IPS-NIHi7 (cell line): ENCODE measurements around the gene RASSF3.
A peak's percentile ranks its signal among the peaks of the same experiment; 100 is the strongest.

Experiments
- DNase-seq: peaks from one replicate; pipeline ENCODE4 v3.0.0; 2012; ENCODE audit warnings: mixed read lengths; ENCODE audit errors: extremely low spot score

The RASSF3 gene

GRCh38 chr12:64729909-64730587 lies 119.8 kb downstream of the RASSF3 start:
- DNase-seq = no peak

GRCh38 chr12:64730588-64730969 lies 120.3 kb downstream of the RASSF3 start:
- peak; percentile 17 for DNase-seq

GRCh38 chr12:64731683-64732082 lies 121.4 kb downstream of the RASSF3 start:
- DNase-seq = no peak

DNA sequence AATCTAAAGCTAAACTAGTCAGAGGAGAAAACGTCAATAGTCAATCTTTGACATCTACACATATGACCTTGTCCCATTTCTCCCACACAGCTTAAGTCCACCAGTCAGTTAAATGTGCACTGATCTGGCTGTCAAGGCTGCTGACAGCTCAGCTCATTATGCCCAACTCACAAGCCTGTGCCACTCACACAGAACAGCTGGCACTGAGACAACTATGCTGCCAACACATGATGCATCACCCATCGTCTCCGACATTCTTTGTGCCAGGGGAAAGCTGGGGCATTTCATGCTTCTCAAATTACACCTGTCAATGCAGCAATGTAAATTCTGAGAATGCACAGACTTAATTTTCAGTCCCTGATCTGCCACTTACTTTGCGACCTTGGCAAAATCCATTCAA lies 123.6 kb downstream of the RASSF3 start:
- DNase-seq = no peak

- no peak for DNase-seq
These were observed 125.1 kb downstream of the RASSF3 start for GRCh38 chr12:64735442-64735841.

- DNase-seq = no peak
These were observed 126.5 kb downstream of the RASSF3 start for GRCh38 chr12:64736771-64737170.

- no peak for DNase-seq
These were observed 127.2 kb downstream of the RASSF3 start for GRCh38 chr12:64737539-64737938.

GRCh38 chr12:64739778-64740177 lies 129.5 kb downstream of the RASSF3 start:
- DNase-seq = no peak

DNA sequence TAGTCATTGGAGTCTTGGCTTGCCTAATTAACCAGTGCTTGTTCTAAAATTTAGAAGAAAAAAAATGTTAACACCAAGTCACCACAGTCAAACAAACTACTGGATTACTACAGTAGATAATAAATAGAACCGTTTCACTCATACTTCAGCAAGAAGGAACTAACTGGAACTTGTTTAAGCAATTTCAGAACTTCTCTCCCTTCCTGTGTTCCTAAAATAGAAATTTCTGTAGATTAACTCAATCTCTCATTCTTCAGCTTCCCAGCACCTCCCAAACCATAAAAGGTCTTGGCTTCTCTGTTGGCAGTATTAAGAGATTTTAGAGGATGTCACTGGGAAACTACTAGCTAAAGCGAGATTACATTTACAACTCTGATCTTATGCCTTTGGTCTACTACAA lies 130.4 kb downstream of the RASSF3 start:
- no peak for DNase-seq

GRCh38 chr12:64742416-64742815 lies 132.1 kb downstream of the RASSF3 start:
- no peak for DNase-seq

- no peak for DNase-seq
These were observed 132.9 kb downstream of the RASSF3 start for GRCh38 chr12:64743206-64743605.

- DNase-seq = no peak
These were observed 134.3 kb downstream of the RASSF3 start for GRCh38 chr12:64744422-64745258.

GRCh38 chr12:64745259-64745807 lies 135.0 kb downstream of the RASSF3 start:
- no peak for DNase-seq

DNA sequence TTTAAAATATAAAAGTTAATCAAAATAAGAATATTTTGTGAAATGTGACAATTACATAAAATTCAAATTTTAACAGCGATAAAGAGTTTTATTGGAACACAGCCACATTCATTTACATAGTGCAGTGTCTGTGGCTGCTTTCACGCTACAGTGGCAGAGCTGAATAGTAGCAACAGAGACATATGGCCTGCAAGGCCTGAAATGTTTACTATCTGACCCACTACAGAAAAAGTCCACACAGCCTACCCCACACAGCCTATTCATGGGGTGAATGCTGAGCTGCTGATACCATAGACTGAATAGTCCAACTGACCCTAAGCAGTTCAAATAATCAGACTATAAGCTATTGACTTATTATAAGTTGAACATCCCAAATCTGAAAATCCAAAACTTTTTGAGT lies 135.7 kb downstream of the RASSF3 start:
- DNase-seq = no peak

GRCh38 chr12:64746663-64747062 lies 136.4 kb downstream of the RASSF3 start:
- DNase-seq = no peak
